ENCODE data around the gene PVALEF.

PVALEF gene

GRCh38 chr17:81161972-81162371 lies 3.3 kb upstream of the PVALEF start:
- DNase-seq (ENCODE audit: low spot score), result no peak

DNA sequence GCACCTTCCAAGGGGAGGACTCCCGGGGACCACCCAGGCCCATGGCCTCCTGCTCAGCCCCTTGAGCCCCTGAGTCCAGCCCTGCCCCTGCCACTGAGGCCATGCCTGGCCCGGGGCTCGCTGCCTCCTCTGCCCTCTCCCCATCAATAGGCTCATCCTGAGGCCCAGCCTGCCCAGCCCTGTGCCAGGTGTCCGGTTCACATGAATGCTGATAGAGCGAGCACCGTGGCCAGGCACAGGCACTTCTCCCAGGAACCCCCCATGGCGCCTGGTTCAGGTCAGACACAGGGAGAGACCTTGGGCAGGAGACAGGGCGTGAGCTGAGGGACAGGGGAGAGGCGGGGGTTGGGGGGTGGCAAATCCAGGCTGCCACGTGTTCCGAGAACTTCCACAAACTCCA lies 2.8 kb upstream of the PVALEF start:
- DNase-seq (ENCODE audit: low spot score), result no peak

- DNase-seq (ENCODE audit: low spot score), result no peak
Observed at GRCh38 chr17:81163051-81163695, 2.1 kb upstream of the PVALEF start.

DNA sequence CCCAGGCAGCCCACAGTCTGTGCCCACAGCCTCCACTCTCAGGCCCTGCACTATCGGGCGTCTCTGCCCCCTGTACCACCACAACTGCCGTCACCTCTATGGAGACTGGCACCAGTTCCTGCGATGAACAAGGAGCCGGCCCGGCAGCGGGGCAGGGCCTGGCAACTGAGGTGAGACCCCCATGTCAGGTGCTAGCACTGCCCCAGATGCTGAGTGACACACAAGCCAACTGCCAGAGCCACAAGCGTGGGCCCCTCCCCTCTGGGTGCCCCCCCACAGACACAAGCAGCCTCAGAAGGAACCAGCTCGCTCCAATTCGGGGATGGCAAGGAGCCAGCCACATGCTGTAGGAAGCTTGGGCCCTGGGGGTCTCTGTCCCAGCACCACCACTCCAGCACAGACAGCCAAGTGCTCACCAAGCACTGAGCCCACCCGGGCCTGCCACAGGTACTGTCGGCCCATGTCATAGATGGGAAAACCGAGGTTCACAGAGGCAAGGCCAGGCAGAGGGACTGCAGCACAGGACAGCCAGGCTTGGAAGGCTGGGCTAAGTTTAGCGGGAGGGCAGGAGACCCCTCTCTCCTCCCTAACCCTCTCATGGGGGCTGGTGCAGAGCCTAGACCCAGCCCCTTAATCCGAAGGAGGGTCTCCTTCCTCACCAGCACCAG lies 1.5 kb upstream of the PVALEF start:
- DNase-seq (ENCODE audit: low spot score), result no peak

DNA sequence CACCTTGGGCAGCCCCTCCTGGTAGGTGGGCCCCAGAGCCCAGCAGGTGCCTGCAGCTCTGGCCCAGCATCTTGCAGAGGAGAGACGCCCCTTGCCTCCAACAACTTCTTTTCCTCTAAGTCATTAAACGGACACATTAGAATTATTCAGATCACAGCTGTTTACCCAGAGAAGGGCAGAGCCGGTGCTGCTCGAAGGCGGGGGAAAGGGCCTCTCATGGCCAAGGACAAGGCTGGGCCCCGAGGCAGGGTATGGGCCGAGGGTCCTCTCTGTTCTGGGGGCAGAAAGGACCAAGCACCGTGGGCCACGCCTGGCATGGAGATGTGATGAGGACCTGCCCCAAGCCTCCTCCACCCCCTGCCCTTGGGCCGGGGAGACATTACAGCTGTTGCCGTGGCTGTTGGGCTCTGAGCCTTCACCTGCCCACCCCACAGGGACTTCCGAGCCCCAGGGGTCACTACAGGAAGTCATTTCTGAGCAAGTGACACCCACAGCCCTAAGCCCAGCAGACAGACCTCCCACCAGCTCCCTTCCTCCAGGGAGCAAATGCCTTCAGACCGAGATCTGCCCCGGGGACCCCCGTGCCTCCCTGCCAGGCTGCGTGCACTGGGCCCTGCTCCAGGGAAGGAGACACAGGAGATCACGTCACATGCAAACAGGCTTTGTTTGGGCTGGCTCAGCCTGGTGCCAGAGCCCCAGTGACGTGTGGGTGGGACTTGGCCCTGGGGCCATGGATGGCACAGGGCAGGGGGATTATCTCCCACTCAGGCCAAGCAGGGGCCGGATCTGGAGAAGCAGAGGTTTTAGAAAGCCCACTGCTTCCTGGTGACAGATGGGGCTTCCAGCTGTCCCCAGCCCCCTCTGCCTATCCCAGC lies 699 bp upstream of the PVALEF start:
- DNase-seq (ENCODE audit: low spot score), result no peak

GRCh38 chr17:81166033-81166492 lies 756 bp downstream of the PVALEF start, which contains the start of gene AATK:
TSS of gene AATK (minus strand) at chr17:81166221. CDS start at chr17:81165992, 229 bp downstream.
- DNase-seq (ENCODE audit: low spot score), result no peak

GRCh38 chr17:81167194-81167524 lies 1.9 kb downstream of the PVALEF start:
- no peak for DNase-seq (ENCODE audit: low spot score)

GRCh38 chr17:81167638-81168037 lies 2.3 kb downstream of the PVALEF start:
- no peak for DNase-seq (ENCODE audit: low spot score)

- no peak for DNase-seq (ENCODE audit: low spot score)
Observed at GRCh38 chr17:81169870-81170309, 4.6 kb downstream of the PVALEF start.

- no peak for DNase-seq (ENCODE audit: low spot score)
Observed at GRCh38 chr17:81170727-81171494, 5.6 kb downstream of the PVALEF start.

GRCh38 chr17:81171941-81172340 lies 6.6 kb downstream of the PVALEF start:
- DNase-seq (ENCODE audit: low spot score), result no peak

GRCh38 chr17:81173052-81173761 lies 7.9 kb downstream of the PVALEF start:
- DNase-seq (ENCODE audit: low spot score), result no peak

- DNase-seq (ENCODE audit: low spot score), result no peak
Observed at GRCh38 chr17:81173762-81174155, 8.5 kb downstream of the PVALEF start.

DNA sequence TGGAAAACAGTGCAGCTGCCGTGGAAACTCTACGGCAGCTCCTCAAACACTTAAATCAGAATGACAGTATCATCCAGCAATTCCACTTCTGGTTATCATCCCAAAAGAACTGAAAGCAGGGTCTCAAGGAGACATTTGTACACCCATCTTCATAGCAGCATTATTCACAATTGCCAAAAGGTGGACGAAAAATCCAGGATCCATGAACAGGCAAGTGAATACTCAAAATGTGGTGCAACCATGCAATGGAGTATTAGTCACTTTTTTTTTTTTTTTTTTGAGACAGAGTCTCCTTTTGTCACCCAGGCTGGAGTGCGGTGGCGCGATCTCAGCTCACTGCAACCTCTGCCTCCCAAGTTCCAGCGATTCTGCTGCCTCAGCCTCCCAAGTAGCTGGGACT lies 11.4 kb downstream of the PVALEF start:
- DNase-seq (ENCODE audit: low spot score), result no peak

DNA sequence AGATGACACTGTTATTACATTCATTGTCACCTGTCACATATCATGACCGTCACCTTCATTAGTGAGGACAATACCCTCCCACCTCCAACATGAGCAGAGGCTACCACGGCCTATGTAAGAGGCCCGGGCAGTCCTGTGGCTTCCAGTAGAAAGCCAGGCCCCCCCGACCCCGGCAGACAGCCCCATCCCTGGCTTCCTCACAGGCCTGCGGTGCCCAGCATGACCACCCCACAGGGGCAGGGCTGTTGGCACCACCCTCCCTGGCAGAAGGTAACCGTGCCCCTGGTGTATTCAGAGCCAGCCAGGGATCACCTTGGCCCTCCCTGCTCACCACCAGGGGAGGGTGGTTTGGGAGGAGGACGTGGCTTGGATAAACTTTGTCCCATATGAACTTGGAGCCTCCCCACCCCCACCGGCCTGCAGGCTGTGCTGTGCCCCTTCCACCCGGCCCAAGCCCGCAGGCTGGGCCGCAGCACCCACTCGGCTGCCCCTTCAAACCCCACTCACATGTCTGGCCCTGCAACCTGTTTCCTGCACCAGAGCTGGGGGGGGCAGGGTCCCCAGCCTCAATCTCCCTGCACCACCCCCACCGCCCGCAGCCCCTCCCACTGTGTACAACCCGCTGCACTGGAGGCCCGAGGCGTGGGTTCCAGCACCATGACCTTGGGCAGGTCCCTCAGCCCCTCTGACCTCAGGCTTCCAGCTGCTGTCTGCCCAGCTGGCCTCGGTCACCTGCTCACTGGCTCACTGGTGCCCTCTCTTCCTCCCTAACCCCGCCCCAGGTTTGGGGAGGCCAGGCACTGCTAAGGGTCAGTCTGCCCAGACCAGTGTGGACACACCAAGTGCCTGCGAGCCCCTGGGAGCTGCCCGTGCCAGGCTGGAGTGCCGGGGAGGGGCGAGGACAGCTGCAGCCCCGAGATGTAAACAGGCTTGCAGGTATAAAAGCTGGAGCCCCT lies 13.1 kb downstream of the PVALEF start:
- DNase-seq (ENCODE audit: low spot score), result no peak

- DNase-seq (ENCODE audit: low spot score), result no peak
Observed at GRCh38 chr17:81179220-81179619, 13.9 kb downstream of the PVALEF start.

DNA sequence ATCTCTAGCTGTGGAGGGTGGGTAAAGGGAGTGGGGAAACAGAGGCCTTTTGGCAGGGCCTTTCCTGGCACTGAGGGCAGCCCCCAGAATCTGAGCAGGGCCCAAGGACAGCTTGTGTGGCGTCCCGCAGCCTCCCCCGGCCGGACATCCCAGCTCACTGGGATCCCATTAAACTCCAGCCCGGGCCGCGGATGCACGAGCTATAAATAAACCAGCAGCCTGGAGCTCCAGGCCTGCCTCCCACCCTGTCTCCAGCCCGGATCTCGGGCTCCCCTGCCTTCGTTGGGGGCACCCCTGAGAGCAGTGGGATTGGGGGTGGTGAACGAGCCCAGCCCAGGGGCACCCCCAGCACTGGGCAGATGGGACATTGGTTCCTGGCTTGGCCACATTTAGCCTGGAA lies 14.6 kb downstream of the PVALEF start:
- no peak for DNase-seq (ENCODE audit: low spot score)

DNA sequence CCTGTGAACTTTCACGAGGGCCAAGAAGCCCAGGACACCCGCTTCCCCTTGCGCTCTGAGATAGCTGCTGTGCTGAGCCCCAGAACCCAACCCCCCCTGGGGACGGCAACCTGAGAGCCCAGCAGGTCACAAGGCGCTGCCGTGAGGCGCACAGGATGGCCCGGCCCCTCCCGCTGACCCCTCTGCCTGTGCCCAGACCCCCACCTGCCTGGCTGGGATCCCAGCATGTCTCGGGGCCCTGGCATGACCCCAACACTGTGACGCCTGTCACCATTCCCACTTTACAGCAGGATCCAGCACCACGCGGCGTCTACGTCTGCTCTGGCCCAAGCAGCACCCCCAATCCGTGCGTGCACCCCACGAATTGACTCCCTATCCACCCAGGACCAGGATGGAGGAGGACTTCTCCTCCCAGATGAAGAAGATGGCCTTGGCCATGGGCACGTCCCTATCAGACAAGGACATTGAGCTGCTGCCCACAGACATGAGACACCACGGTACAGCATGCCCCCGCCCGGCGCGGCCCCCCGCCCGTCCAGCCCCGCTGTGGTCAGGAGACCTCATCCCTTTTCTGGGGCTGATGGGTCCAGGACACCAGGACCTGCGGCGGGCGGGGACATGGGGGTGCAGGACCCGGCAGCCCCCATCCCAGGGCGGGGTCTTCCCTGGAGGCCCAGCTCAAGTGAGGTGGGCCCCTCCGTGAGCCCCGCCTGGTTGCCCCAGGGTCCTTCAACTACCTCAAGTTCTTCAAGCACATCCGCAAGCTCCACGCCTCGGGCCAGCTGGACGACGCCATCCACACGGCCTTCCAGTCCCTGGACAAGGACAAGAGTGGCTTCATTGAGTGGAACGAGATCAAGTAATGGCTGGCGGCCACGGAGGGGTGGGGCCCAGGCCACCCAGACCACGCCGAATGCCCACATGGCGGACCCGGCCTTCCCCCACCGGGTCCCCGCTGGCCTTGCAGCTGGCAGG lies 15.8 kb downstream of the PVALEF start:
- no peak for DNase-seq (ENCODE audit: low spot score)

- DNase-seq (ENCODE audit: low spot score), result no peak
Observed at GRCh38 chr17:81181811-81182185, 16.5 kb downstream of the PVALEF start.

Measured in LoVo (cell line).